Measurements from ENCODE around the gene TCF12.
A peak's percentile ranks its signal among the peaks of the same experiment; 100 is the strongest.

TCF12 gene

DNA sequence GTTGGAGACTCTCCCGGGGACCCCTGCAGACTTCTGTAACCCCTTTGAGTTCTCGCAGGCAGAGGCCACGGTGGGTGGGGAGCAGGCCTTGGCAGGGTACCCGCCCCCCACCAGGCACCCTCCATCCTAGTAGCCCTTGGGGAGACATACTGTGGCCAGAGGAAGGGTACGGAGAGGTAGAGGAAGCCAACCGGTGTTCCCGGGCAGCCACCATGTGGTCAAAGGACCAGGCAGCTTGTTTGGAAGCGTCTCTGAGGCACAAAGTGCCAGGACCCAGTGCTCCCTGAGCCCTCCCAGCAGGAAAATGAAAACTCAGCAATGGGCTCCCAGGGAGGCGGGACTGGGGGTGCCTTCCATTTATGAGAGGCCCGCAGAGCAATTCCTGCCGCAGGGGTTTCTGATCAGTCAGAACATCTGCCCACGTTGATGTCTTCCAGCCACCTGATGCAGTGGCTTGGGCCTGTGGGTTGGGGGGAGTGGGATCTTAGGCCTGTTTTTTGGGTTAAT is 404.9 kb downstream of the TCF12 start:
- H3K4me1 Mint-ChIP-seq: peaks cover 4% of the 10 kb centered on the region
- ATAC-seq: no peak
- H3K4me3 Mint-ChIP-seq: no peak overlapping the region
- no peaks in the 10 kb centered on the region for H3K27me3 Mint-ChIP-seq
- no peaks in the 10 kb centered on the region for H3K36me3 Mint-ChIP-seq (ENCODE audit: low read depth)
- DNase-seq: no peak
- H3K27ac Mint-ChIP-seq: no peak overlapping the region
- no peaks in the 10 kb centered on the region for H3K9me3 Mint-ChIP-seq

DNA sequence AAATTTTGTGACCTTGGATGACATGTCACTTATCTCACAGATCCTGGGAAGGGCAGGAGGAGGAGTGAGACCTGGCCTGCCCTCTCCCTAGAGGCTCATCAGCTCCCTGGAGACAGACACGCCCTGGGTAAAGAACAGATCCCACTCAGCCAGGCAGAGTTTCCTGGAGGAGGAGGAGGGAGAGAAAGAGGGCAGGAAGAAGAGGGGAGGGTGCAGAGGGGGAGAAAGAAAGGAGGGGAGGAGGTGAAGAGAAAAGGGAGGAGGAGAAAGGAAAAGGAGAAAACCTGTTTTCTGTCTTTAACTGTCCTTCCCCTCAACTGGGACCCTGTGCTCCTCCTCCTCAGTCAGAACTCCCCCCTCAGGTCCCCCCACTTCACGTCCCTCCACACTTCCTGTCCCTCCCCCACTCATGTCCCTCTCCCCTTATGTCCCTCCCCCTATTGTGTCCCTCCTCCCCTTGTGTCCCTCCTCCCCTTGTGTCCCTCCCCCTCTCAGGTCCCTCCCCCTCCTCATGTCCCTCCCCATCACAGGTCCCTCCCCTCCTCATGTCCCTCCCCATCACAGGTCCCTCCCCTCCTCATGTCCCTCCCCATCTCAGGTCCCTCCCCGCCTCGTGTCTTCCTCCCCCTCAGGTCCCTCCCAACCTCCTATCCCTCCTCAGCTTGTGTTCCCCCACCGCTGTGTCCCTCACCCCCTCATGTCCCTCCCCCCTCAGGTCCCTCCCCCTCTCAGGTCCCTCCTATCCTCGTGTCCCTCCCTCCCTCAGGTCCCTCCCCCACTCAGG is 405.6 kb downstream of the TCF12 start:
- peak; percentile 27 for ATAC-seq
- no peak overlapping the region for H3K4me3 Mint-ChIP-seq
- no peak for DNase-seq

DNA sequence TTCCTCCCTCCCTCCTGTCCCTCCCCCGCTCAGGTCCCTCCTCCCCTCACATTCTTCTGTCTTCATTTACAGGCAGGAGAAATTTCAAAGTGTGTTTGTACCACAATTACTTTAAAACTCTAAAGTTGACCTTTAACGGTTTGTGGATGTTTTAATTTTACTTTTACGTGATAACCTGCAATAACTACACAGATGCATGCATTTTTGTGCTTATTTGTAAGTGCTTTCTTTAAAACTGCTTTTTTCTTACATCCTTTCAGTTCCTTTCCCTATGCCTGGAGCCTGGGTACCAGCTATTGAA is 406.1 kb downstream of the TCF12 start:
- DNase-seq: no peak
- peaks cover 4% of the 10 kb centered on the region for H3K4me1 Mint-ChIP-seq
- no peak for ATAC-seq
- no peak overlapping the region for H3K27ac Mint-ChIP-seq
- H3K9me3 Mint-ChIP-seq: no peaks in the 10 kb centered on the region
- H3K36me3 Mint-ChIP-seq (ENCODE audit: low read depth): no peaks in the 10 kb centered on the region
- H3K4me3 Mint-ChIP-seq: no peak overlapping the region
- H3K27me3 Mint-ChIP-seq: no peaks in the 10 kb centered on the region

More for the DNA sequence above, 405.6 kb downstream of the TCF12 start:
- no peak overlapping the region for H3K27ac Mint-ChIP-seq
- H3K9me3 Mint-ChIP-seq: no peaks in the 10 kb centered on the region
- H3K36me3 Mint-ChIP-seq (ENCODE audit: low read depth): no peaks in the 10 kb centered on the region
- peaks cover 4% of the 10 kb centered on the region for H3K4me1 Mint-ChIP-seq
- no peaks in the 10 kb centered on the region for H3K27me3 Mint-ChIP-seq

DNA sequence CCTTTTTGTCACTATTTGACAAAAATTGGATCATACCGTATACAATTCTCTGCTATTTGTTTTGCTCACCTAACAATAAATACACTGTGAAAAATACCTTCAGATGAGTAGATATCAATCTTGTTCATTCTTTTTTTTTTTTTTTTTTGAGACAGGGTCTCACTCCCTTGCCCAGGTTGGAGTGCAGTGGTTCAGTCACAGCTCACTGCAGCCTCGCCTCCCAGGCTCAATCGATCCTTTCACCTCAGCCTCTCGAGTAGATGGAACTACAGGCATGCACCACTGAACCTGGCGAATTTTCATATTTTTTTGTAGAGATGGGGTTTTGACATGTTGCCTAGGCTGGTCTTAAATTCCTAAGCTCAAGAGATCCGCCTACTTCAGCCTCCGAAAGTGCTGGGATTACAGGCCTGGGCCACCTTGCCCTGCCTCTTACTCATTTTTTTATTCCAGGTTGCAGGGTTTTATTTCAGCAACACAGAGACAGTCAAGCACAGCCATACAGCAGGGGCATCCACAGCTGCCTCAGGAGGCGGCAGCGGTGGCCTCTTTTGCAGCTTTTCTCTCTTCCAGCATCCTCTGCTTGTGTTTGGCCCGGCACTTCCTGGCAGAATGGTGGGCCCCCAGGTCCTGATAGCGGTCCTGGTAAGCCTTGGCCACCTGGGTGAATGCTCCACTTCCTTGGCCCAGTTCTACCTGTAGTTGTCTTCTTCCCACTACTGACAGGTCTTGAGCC is 406.7 kb downstream of the TCF12 start:
- H3K27ac Mint-ChIP-seq: no peak overlapping the region
- DNase-seq (no peak), ATAC-seq (no peak)
- H3K36me3 Mint-ChIP-seq (ENCODE audit: low read depth): no peaks in the 10 kb centered on the region
- H3K4me3 Mint-ChIP-seq: no peak overlapping the region
- peaks cover 6% of the 10 kb centered on the region for H3K4me1 Mint-ChIP-seq
- H3K9me3 Mint-ChIP-seq: no peaks in the 10 kb centered on the region
- H3K27me3 Mint-ChIP-seq: peaks cover 2% of the 10 kb centered on the region

DNA sequence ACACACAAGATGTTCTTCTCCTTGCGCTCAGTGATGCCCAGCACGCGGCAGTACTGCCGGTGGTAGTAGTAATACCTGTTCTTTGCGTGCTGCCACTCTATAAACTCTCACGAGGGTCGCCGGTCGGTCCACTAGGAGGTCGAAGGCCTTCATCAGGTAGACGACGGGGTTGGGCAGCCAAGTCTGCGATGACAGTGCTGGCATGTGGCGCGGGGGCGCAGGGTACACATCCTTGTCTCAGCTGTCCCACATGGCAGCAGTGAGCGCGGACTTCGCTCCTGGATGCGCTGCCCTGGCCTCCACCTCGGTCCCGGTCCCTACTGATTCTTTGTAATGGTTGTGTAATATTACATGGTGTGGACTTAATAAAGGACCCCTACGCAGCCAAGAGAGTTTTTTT is 407.8 kb downstream of the TCF12 start:
- DNase-seq (no peak), ATAC-seq (no peak)
- no peak overlapping the region for H3K27ac Mint-ChIP-seq
- no peaks in the 10 kb centered on the region for H3K36me3 Mint-ChIP-seq (ENCODE audit: low read depth)
- H3K27me3 Mint-ChIP-seq: peaks cover 2% of the 10 kb centered on the region
- no peaks in the 10 kb centered on the region for H3K9me3 Mint-ChIP-seq
- H3K4me1 Mint-ChIP-seq: peaks cover 4% of the 10 kb centered on the region
- H3K4me3 Mint-ChIP-seq: no peak overlapping the region

DNA sequence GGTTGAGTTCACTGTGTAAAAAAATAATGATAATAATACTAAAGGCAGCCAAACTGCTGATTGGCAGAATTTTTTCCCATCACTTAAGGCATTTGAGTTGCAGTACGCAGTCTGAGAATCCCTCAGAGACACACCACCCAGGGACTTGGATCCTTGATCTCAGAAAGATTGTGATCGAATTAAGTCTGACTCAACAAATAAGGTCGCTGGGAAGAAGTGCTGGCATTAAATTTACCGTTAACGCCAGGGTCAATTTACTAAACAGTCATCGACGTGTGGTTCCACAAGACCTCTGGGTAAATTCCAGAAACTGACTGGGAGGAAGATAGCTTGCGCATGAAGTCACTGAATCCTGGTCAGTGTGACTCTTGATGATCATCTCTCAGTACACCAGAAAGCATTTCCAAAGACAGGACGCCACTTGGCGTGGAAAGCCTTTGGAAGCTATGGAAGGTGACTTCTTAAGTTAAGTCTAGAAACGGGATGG is 409.6 kb downstream of the TCF12 start:
- ATAC-seq: no peak
- H3K27me3 Mint-ChIP-seq: peaks cover 2% of the 10 kb centered on the region
- H3K36me3 Mint-ChIP-seq (ENCODE audit: low read depth): no peaks in the 10 kb centered on the region
- no peak overlapping the region for H3K27ac Mint-ChIP-seq
- DNase-seq: no peak
- peaks cover 4% of the 10 kb centered on the region for H3K4me1 Mint-ChIP-seq
- no peaks in the 10 kb centered on the region for H3K9me3 Mint-ChIP-seq
- H3K4me3 Mint-ChIP-seq: no peak overlapping the region

DNA sequence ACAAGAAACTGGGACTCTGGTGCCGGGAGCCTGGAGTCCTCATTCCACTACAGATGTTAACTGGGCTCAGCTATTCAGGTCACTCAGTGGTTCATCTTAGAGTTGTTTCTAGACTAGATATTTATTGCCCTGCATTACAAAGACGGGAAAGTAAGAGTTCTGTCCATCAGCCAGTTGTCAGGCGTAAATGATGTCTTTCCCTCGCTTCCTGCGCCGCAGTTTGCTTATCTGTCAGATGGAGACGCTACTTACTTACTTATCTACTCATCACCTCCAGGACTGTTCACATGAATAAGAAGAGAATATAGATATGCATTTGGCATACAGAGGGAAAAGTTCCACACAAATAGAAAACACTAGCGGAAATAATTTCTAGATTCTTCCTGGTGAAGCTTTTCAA is 410.0 kb downstream of the TCF12 start:
- H3K36me3 Mint-ChIP-seq (ENCODE audit: low read depth): no peaks in the 10 kb centered on the region
- H3K4me3 Mint-ChIP-seq: no peak overlapping the region
- peaks cover 4% of the 10 kb centered on the region for H3K4me1 Mint-ChIP-seq
- peaks cover 2% of the 10 kb centered on the region for H3K27me3 Mint-ChIP-seq
- no peaks in the 10 kb centered on the region for H3K9me3 Mint-ChIP-seq
- H3K27ac Mint-ChIP-seq: no peak overlapping the region
- DNase-seq (no peak), ATAC-seq (no peak)

DNA sequence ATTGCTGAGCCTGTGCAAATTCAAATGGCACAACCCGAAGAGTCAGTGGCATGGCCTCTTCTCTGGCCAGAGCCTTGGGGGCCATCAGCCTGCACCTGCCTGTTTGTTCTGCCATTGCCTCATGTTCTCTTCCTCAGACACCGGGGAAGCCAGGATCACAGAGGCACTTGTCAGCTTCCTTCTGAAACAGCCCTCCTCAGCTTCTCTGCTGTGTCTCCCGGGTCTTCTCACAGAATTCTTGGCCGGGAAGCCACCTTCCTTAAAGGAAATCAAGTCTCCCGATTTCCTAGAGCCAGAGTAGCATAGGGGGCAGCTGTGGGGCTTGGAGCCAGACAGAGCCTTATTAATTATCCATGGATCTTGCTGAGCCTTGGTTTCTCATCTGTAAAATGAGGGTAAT is 410.5 kb downstream of the TCF12 start:
- Mint-ChIP-seq H3K27ac (no peak overlapping the region), H3K4me3 (no peak overlapping the region), H3K4me1 (peaks cover 4% of the 10 kb centered on the region), H3K9me3 (no peaks in the 10 kb centered on the region), H3K27me3 (peaks cover 2% of the 10 kb centered on the region), H3K36me3 (ENCODE audit: low read depth) (no peaks in the 10 kb centered on the region)
- ATAC-seq (no peak), DNase-seq (no peak)

DNA sequence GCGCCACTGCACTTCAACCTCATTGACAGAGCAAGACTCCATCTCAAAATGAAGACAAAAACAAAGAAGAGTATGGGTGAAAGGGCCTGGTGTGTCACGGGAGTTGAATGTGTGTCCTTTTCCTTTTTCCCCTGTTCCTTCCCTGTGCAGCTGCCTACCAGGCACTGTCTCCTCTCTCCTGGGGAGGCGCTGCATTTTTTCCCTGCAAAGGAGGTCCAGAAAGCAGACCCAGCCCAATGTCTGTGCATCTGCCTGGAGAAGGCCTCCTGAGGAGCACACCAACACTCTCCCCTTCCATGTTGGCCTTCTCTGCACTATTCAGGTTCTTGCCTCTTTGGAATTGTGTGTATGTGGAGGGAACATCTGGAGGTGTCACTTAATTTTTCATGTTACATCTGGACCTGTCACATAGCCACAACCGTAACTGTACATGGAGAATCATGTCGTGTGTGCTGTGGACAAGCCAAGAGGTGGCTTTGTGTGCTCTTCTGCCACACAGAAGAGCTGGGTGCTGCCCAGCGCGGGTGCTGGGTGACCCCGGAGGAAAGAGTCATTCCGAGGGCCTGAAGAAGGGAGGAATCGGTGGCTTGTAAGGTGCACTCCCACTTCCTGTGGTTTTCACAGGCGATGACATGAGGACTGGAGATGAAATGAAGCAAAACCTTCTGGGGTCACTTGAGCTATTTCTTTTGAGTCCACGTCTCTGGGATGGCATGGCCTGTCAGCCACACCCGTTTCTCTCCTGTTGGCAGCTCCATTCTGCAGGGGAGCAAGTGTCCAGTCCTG is 411.3 kb downstream of the TCF12 start:
- peaks cover 2% of the 10 kb centered on the region for H3K4me1 Mint-ChIP-seq
- ATAC-seq (no peak), DNase-seq (no peak)
- peaks cover 3% of the 10 kb centered on the region for H3K27me3 Mint-ChIP-seq
- no peaks in the 10 kb centered on the region for H3K9me3 Mint-ChIP-seq
- H3K36me3 Mint-ChIP-seq (ENCODE audit: low read depth): no peaks in the 10 kb centered on the region
- H3K27ac Mint-ChIP-seq: no peak overlapping the region
- H3K4me3 Mint-ChIP-seq: no peak overlapping the region

DNA sequence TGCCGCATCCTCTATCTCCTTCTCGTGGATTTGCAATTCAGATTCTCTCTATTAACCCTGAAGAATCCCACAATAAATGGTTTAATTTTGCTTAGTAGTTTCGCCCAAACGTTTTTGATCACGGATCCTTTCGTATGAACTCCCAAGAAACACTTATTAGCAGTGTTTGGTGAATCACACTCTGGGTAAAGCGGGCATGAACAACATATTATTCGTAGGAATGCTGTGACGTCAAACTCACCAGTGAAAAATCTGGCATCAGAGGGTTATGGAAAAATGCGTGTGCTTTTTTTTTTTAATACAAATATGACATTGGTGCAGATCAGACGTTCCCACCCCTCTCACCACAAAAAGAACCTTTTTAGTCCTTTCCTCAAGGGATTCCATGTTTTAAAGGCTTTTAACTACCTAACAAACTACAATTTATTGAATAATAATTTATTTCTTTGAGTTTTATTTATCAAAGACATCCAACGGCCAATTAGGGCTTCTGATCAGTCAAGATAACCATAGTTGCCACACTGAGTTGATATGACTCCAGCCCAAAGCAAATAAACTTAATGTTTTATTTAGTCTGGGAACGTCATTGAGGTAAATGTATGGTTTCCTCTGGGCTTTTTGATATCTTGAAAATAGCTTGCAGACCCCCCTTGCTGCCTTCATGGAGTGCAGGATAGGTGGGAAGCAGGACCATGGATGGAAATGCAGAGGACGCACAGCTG is 412.3 kb downstream of the TCF12 start:
- Mint-ChIP-seq H3K27me3 (peaks cover 6% of the 10 kb centered on the region), H3K27ac (no peak overlapping the region), H3K4me1 (peaks cover 2% of the 10 kb centered on the region), H3K9me3 (no peaks in the 10 kb centered on the region), H3K36me3 (ENCODE audit: low read depth) (no peaks in the 10 kb centered on the region), H3K4me3 (no peak overlapping the region)
- DNase-seq (no peak), ATAC-seq (no peak)

DNA sequence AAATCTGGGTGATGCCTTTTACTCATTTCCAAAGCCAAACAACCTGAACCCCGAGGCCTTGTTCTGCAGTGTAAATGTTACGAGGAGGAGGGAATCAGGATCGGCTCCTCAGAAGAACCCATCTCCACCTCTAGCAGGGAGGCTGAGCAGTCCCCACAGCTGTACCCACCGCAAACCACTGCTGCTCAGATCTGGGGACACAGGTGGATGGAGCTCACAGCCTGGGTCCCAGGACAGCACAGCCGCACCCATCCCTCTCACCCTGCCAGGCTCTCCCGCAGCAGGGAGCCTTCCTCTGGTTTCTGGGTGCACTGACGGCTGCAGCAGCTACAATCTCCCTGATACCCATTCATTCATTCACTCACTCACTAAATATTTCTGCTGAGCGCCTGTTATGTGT is 413.9 kb downstream of the TCF12 start:
- Mint-ChIP-seq H3K4me3 (no peak overlapping the region), H3K27me3 (peaks cover 6% of the 10 kb centered on the region), H3K36me3 (ENCODE audit: low read depth) (no peaks in the 10 kb centered on the region), H3K4me1 (peaks cover 2% of the 10 kb centered on the region), H3K27ac (no peak overlapping the region), H3K9me3 (no peaks in the 10 kb centered on the region)
- ATAC-seq (no peak), DNase-seq (no peak)

DNA sequence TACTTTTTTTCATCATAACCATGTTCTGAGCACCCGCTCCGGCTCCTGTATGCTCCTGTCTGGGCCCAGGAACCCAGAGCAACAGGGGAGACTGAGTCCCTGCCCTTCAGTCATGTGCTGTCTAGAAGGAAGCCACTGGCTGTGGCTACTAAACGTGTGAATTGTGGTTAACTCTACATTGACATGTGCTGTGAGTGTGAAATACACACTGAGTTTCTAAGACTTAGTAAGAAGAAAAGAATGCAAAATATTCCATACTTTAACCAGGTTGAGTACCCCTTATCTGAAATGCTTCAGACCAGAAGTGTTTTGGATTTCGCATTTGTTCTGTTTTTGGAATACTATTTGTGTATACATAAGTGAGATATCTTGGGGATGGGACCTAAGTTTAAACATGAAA is 415.0 kb downstream of the TCF12 start:
- Mint-ChIP-seq H3K36me3 (ENCODE audit: low read depth) (no peaks in the 10 kb centered on the region), H3K27ac (no peak overlapping the region), H3K27me3 (peaks cover 8% of the 10 kb centered on the region), H3K4me1 (peaks cover 2% of the 10 kb centered on the region), H3K4me3 (no peak overlapping the region), H3K9me3 (no peaks in the 10 kb centered on the region)
- ATAC-seq: no peak
- no peak for DNase-seq

DNA sequence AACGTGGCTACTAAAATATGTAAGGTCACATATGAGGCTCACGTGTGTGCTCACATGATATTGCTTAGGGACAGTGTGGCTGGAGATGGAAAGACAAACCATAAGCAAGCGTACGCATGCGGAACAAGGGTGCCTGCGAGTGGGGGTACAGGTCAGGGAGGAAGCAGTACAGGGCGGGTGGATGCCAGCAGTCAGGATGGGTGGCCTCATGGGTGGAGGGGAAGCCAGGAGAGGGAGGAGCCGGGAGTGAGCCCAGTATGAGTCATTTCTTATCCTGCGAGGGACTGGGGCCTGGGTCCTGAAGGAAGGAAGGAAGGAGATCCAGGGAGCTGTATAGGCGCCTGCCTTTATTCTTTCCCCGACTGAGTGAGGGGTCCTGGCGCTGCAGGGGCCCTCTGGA is 415.8 kb downstream of the TCF12 start:
- no peak for ATAC-seq
- Mint-ChIP-seq H3K9me3 (no peaks in the 10 kb centered on the region), H3K4me1 (peaks cover 2% of the 10 kb centered on the region), H3K4me3 (no peak overlapping the region), H3K27me3 (peaks cover 8% of the 10 kb centered on the region), H3K27ac (no peak overlapping the region), H3K36me3 (ENCODE audit: low read depth) (no peaks in the 10 kb centered on the region)
- no peak for DNase-seq

DNA sequence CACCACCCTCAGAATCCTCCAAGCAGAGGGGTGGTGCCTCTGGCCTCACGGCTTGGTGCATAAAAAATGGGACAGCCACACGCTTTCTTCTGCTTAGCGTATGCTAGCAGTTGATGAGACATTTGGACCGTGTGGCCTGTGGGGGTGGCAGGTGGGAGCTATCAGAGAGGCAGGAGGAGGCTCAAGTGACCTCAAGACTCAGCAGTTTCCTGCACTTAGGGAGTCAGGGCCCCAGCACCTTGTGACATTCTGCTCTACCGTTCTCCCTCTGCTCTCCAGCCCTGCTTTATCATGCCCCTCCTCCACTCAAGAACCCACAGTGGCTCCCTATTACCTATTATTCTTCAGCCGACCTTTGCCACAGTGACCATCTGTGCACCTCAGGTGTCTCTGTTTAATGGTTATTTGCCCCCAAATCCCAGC is 416.9 kb downstream of the TCF12 start:
- H3K9me3 Mint-ChIP-seq: no peaks in the 10 kb centered on the region
- H3K4me3 Mint-ChIP-seq: no peak overlapping the region
- peaks cover 7% of the 10 kb centered on the region for H3K27me3 Mint-ChIP-seq
- ATAC-seq (no peak), DNase-seq (no peak)
- no peak overlapping the region for H3K27ac Mint-ChIP-seq
- H3K36me3 Mint-ChIP-seq (ENCODE audit: low read depth): no peaks in the 10 kb centered on the region
- no peaks in the 10 kb centered on the region for H3K4me1 Mint-ChIP-seq

Data from activated naive CD8-positive, alpha-beta T cell treated with anti-CD3 and anti-CD28 coated beads, Interleukin-2, amount 50 U/mL, for 24 hours (primary cell).